ENCODE data around the gene ARSK. TPM values are rescaled to one million over a fixed set of nuclear protein-coding genes. Genes with fewer than 3 reads are reported as not detected.

ARSK gene
- total RNA-seq, 1 experiment from 2014 or later = 8.5 TPM

DNA sequence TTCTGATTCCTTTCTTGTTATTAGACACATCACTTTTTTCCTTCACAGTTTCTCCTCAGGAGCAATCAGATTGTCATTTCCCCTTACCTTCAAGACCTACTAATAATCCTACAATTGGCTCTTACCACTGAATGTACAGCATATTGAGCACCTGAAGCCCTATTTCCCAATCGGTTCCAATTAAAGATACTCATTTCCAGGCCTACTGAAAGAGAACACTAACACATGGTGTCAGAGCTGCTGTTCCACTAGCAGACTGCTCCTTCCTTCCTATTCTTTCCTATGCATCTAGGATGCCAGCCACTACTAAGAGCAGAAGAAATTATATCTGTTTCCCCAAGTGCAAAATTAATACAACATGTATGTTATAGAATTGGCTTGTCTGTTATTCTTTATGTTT lies 34.7 kb upstream of the ARSK start:
- Mint-ChIP-seq H3K27ac (peak overlapping the region in 1 of 3 experiments; percentile 40; a peak in 2 of 7 replicates), H3K27me3 (ENCODE audit: low read depth) (no peaks in the 10 kb centered on the region), H3K36me3 (ENCODE audit: insufficient read depth in 1 of 3, low read depth in 3 of 3) (peaks cover 12 to 45% (median 35%) of the 10 kb centered on the region in 3 experiments; a peak in 6 of 7 replicates), H3K4me1 (no peaks in the 10 kb centered on the region), H3K4me3 (no peak overlapping the region), H3K9me3 (no peaks in the 10 kb centered on the region)
- H2BK15ac ChIP-seq (ENCODE audit: low read depth, low read length) = no peak overlapping the region
- H3K23ac ChIP-seq (ENCODE audit: insufficient read length, low read depth, low read length) = no peak overlapping the region
- no peaks in the 10 kb centered on the region for H3K23me2 ChIP-seq (ENCODE audit: insufficient read length, low read depth, low read length, poor library complexity, severe bottlenecking)
- H2BK120ac ChIP-seq (ENCODE audit: low read depth, low read length, poor library complexity, severe bottlenecking) = no peak overlapping the region
- H3K9ac ChIP-seq (ENCODE audit: extremely low read depth, insufficient read length, low read length) = no peak overlapping the region
- H3K4me2 ChIP-seq (ENCODE audit: insufficient read depth, insufficient read length, low read length) = no peak overlapping the region
- no peaks in the 10 kb centered on the region for H3K79me1 ChIP-seq (ENCODE audit: insufficient read depth, low read depth, low read length, poor library complexity, severe bottlenecking)
- no peak overlapping the region for H2BK20ac ChIP-seq (ENCODE audit: low read depth, low read length, poor library complexity, severe bottlenecking)
- H4K8ac ChIP-seq (replicated peaks; ENCODE audit: insufficient read length, low read depth, low read length) = no peak overlapping the region
- no peaks in the 10 kb centered on the region for H4K20me1 ChIP-seq (ENCODE audit: control insufficient read depth, insufficient read depth, insufficient read length)
- no peak overlapping the region for H3K14ac ChIP-seq (ENCODE audit: insufficient read depth, low read length)
- no peak for DNase-seq
- no peak overlapping the region for H2BK12ac ChIP-seq (ENCODE audit: insufficient read length, low read depth, low read length)
- no peak overlapping the region for H3K27ac ChIP-seq (ENCODE audit: insufficient read length, low read depth, low read length)
- WGBS (ENCODE audit: extremely low coverage, insufficient read length, low lambda C conversion rate) = no CpG with 5 or more reads among the region's 1 CpG
- H3K27me3 ChIP-seq (ENCODE audit: insufficient read depth, low read length) = no peaks in the 10 kb centered on the region
- TF ChIP-seq, protein P1, sequence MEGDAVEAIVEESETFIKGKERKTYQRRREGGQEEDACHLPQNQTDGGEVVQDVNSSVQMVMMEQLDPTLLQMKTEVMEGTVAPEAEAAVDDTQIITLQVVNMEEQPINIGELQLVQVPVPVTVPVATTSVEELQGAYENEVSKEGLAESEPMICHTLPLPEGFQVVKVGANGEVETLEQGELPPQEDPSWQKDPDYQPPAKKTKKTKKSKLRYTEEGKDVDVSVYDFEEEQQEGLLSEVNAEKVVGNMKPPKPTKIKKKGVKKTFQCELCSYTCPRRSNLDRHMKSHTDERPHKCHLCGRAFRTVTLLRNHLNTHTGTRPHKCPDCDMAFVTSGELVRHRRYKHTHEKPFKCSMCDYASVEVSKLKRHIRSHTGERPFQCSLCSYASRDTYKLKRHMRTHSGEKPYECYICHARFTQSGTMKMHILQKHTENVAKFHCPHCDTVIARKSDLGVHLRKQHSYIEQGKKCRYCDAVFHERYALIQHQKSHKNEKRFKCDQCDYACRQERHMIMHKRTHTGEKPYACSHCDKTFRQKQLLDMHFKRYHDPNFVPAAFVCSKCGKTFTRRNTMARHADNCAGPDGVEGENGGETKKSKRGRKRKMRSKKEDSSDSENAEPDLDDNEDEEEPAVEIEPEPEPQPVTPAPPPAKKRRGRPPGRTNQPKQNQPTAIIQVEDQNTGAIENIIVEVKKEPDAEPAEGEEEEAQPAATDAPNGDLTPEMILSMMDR (conservative IDR thresholded peaks at IDR 0.05) = no peak
- H2BK5ac ChIP-seq (ENCODE audit: insufficient read length, low read length) = no peak overlapping the region
- no peak overlapping the region for H4K5ac ChIP-seq (ENCODE audit: insufficient read length, low read depth, low read length)
- H3K4me1 ChIP-seq (ENCODE audit: insufficient read depth, low read length) = no peaks in the 10 kb centered on the region
- no peak overlapping the region for H2AK5ac ChIP-seq (ENCODE audit: insufficient read length, low read length)
- H2AFZ ChIP-seq (ENCODE audit: low read length) = no peak overlapping the region
- H3K56ac ChIP-seq (ENCODE audit: insufficient read length, low read depth, low read length) = no peak overlapping the region
- H3K9me3 ChIP-seq (ENCODE audit: control insufficient read depth, low read depth, low read length) = no peaks in the 10 kb centered on the region
- no peak overlapping the region for H3K4ac ChIP-seq (ENCODE audit: low read depth, low read length)
- no peaks in the 10 kb centered on the region for H3K79me2 ChIP-seq (ENCODE audit: insufficient read depth, low read length)
- no peak overlapping the region for H4K91ac ChIP-seq (ENCODE audit: insufficient read length, low read depth, low read length)
- no peak overlapping the region for H3T11ph ChIP-seq (ENCODE audit: low read length)
- no peak overlapping the region for H3K18ac ChIP-seq (ENCODE audit: insufficient read length, low read depth, low read length)

All from H9 (cell line).